ENCODE measurements around the gene MINK1. TPM values are rescaled to one million over a fixed set of nuclear protein-coding genes. Genes with fewer than 3 reads are reported as not detected.

MINK1 gene
- total and polyA plus RNA-seq, 2 of the 13 experiments (the other 11 are each of a cell fraction or from before 2014, with no cell fraction given), result 17.2 to 63.9 TPM

GRCh38 chr17:4788807-4789700, 44.1 kb upstream of the MINK1 start, which contains the start of gene GLTPD2 (continued):
- TF ChIP-seq ZNF281 (CRISPR knock-in tag; IDR thresholded peaks at IDR 0.05; ENCODE audit: borderline replicate concordance), result peak; percentile 47; the same call in 1 of the 2 replicates
- TF ChIP-seq ZNF615 (CRISPR knock-in tag; IDR thresholded peaks at IDR 0.05; ENCODE audit: borderline replicate concordance), result peak; percentile 91; the same call in 1 of the 2 replicates
- TF ChIP-seq ATF7-NPFF (CRISPR knock-in tag; IDR thresholded peaks at IDR 0.05; ENCODE audit: low read depth), result no peak; the same call in 1 of the 2 replicates
- peak; percentile 33; the same call in 1 of the 2 replicates for TF ChIP-seq ZNF335 (CRISPR knock-in tag; IDR thresholded peaks at IDR 0.05)
- peak; percentile 30; the same call in 1 of the 2 replicates for TF ChIP-seq HOXA3 (CRISPR knock-in tag; IDR thresholded peaks at IDR 0.05)
- peak; percentile 42; the same call in 1 of the 2 replicates for TF ChIP-seq MXD3 (CRISPR knock-in tag; IDR thresholded peaks at IDR 0.05)
- TF ChIP-seq NFRKB (IDR thresholded peaks at IDR 0.05), result no peak
- TF ChIP-seq JUN (CRISPR knock-in tag; IDR thresholded peaks at IDR 0.05), result no peak
- TF ChIP-seq ZNF282 (IDR thresholded peaks at IDR 0.05; ENCODE audit: partially characterized antibody), result no peak
- peak; percentile 22; the same call in 1 of the 2 replicates for TF ChIP-seq NFYB (CRISPR knock-in tag; IDR thresholded peaks at IDR 0.05)
- no peak for TF ChIP-seq CHCHD3 (CRISPR knock-in tag; IDR thresholded peaks at IDR 0.05)
- TF ChIP-seq BCL3 (CRISPR knock-in tag; IDR thresholded peaks at IDR 0.05), result peak; percentile 47; the same call in 1 of the 2 replicates
- TF ChIP-seq ZNF33A (CRISPR knock-in tag; IDR thresholded peaks at IDR 0.05; ENCODE audit: borderline replicate concordance), result no peak
- no peak for TF ChIP-seq MYPOP (CRISPR knock-in tag; IDR thresholded peaks at IDR 0.05)
- TF ChIP-seq HES4 (CRISPR knock-in tag; IDR thresholded peaks at IDR 0.05; ENCODE audit: borderline replicate concordance), result no peak
- 0 out of 2 replicates have a peak, but pooled peaks have one; percentile 37 for TF ChIP-seq HMG20B (CRISPR knock-in tag; conservative IDR thresholded peaks at IDR 0.05)
- TF ChIP-seq KDM5A (IDR thresholded peaks at IDR 0.05; ENCODE audit: borderline replicate concordance, low read length), result no peak
- no peak for TF ChIP-seq ZNF317 (CRISPR knock-in tag; IDR thresholded peaks at IDR 0.05)
- no peak for TF ChIP-seq ZNF773 (CRISPR knock-in tag; IDR thresholded peaks at IDR 0.05; ENCODE audit: borderline replicate concordance)
- TF ChIP-seq HHEX (CRISPR knock-in tag; IDR thresholded peaks at IDR 0.05), result no peak
- TF ChIP-seq ZNF12 (CRISPR knock-in tag; IDR thresholded peaks at IDR 0.05), result no peak; the same call in 1 of the 2 replicates
- no peak for TF ChIP-seq NFE2 (CRISPR knock-in tag; IDR thresholded peaks at IDR 0.05)
